Measurements from ENCODE around the gene MKI67. TPM values are rescaled to one million over a fixed set of nuclear protein-coding genes. Genes with fewer than 3 reads are reported as not detected.

Gene MKI67
- total RNA-seq, 1 donor from 2014 or later = 6.3 TPM

- Histone ChIP-seq H3K9ac (ENCODE audit: low read depth in 1 of 3, low read length in 3 of 3) (no peak overlapping the region), H3K27ac (ENCODE audit: low read depth, low read length) (no peak overlapping the region), H3K9me3 (ENCODE audit: control insufficient read depth in 3 of 3, low read length in 3 of 3) (no peaks in the 10 kb centered on the region), H3K4me3 (ENCODE audit: low read length in 3 of 3) (no peak overlapping the region), H3K36me3 (ENCODE audit: control insufficient read depth in 3 of 3, insufficient read depth in 3 of 3, low read length in 3 of 3) (no peaks in the 10 kb centered on the region), H3K27me3 (ENCODE audit: control insufficient read depth in 3 of 3, insufficient read depth in 3 of 3, low read length in 3 of 3) (peaks cover 3 to 8% (median 5%) of the 10 kb centered on the region in 3 donors), H3K4me1 (ENCODE audit: control insufficient read depth in 3 of 3, insufficient read depth in 3 of 3, low read length in 3 of 3) (no peaks in the 10 kb centered on the region)
Measured at GRCh38 chr10:128163701-128164100, 37.5 kb upstream of the MKI67 start.

GRCh38 chr10:128161031-128161430 lies 34.8 kb upstream of the MKI67 start:
- H3K27ac ChIP-seq (ENCODE audit: low read depth, low read length) = no peak overlapping the region
- H3K9me3 ChIP-seq (ENCODE audit: control insufficient read depth in 3 of 3, low read length in 3 of 3) = no peaks in the 10 kb centered on the region
- H3K27me3 ChIP-seq (ENCODE audit: control insufficient read depth in 3 of 3, insufficient read depth in 3 of 3, low read length in 3 of 3) = peaks cover 0 to 15% (median 6%) of the 10 kb centered on the region in 3 donors
- no peaks in the 10 kb centered on the region for H3K36me3 ChIP-seq (ENCODE audit: control insufficient read depth in 3 of 3, insufficient read depth in 3 of 3, low read length in 3 of 3)
- no peaks in the 10 kb centered on the region for H3K4me1 ChIP-seq (ENCODE audit: control insufficient read depth in 3 of 3, insufficient read depth in 3 of 3, low read length in 3 of 3)
- H3K9ac ChIP-seq (ENCODE audit: low read depth in 1 of 3, low read length in 3 of 3) = no peak overlapping the region
- no peak overlapping the region for H3K4me3 ChIP-seq (ENCODE audit: low read length in 3 of 3)

GRCh38 chr10:128160297-128160711 lies 34.1 kb upstream of the MKI67 start:
- Histone ChIP-seq H3K9me3 (ENCODE audit: control insufficient read depth in 3 of 3, low read length in 3 of 3) (no peaks in the 10 kb centered on the region), H3K27ac (ENCODE audit: low read depth, low read length) (no peak overlapping the region), H3K9ac (ENCODE audit: low read depth in 1 of 3, low read length in 3 of 3) (no peak overlapping the region), H3K27me3 (ENCODE audit: control insufficient read depth in 3 of 3, insufficient read depth in 3 of 3, low read length in 3 of 3) (peaks cover 0 to 15% (median 6%) of the 10 kb centered on the region in 3 donors), H3K4me1 (ENCODE audit: control insufficient read depth in 3 of 3, insufficient read depth in 3 of 3, low read length in 3 of 3) (no peaks in the 10 kb centered on the region), H3K36me3 (ENCODE audit: control insufficient read depth in 3 of 3, insufficient read depth in 3 of 3, low read length in 3 of 3) (no peaks in the 10 kb centered on the region), H3K4me3 (ENCODE audit: low read length in 3 of 3) (no peak overlapping the region)

- Histone ChIP-seq H3K9ac (ENCODE audit: low read depth in 1 of 3, low read length in 3 of 3) (no peak overlapping the region), H3K4me3 (ENCODE audit: low read length in 3 of 3) (no peak overlapping the region), H3K9me3 (ENCODE audit: control insufficient read depth in 3 of 3, low read length in 3 of 3) (no peaks in the 10 kb centered on the region), H3K4me1 (ENCODE audit: control insufficient read depth in 3 of 3, insufficient read depth in 3 of 3, low read length in 3 of 3) (no peaks in the 10 kb centered on the region), H3K36me3 (ENCODE audit: control insufficient read depth in 3 of 3, insufficient read depth in 3 of 3, low read length in 3 of 3) (no peaks in the 10 kb centered on the region), H3K27ac (ENCODE audit: low read depth, low read length) (no peak overlapping the region), H3K27me3 (ENCODE audit: control insufficient read depth in 3 of 3, insufficient read depth in 3 of 3, low read length in 3 of 3) (peaks cover 9 to 33% (median 14%) of the 10 kb centered on the region in 3 donors)
Measured at GRCh38 chr10:128158021-128158795, 32.0 kb upstream of the MKI67 start.

GRCh38 chr10:128156999-128157755 lies 31.0 kb upstream of the MKI67 start:
- Histone ChIP-seq H3K4me1 (ENCODE audit: control insufficient read depth in 3 of 3, insufficient read depth in 3 of 3, low read length in 3 of 3) (no peaks in the 10 kb centered on the region), H3K4me3 (ENCODE audit: low read length in 3 of 3) (no peak overlapping the region), H3K27ac (ENCODE audit: low read depth, low read length) (no peak overlapping the region), H3K9ac (ENCODE audit: low read depth in 1 of 3, low read length in 3 of 3) (no peak overlapping the region), H3K36me3 (ENCODE audit: control insufficient read depth in 3 of 3, insufficient read depth in 3 of 3, low read length in 3 of 3) (no peaks in the 10 kb centered on the region), H3K27me3 (ENCODE audit: control insufficient read depth in 3 of 3, insufficient read depth in 3 of 3, low read length in 3 of 3) (peaks cover 13 to 39% (median 14%) of the 10 kb centered on the region in 3 donors), H3K9me3 (ENCODE audit: control insufficient read depth in 3 of 3, low read length in 3 of 3) (no peaks in the 10 kb centered on the region)

- peaks cover 12 to 37% (median 31%) of the 10 kb centered on the region in 3 donors for H3K27me3 ChIP-seq (ENCODE audit: control insufficient read depth in 3 of 3, insufficient read depth in 3 of 3, low read length in 3 of 3)
Measured at GRCh38 chr10:128152741-128153580, 26.7 kb upstream of the MKI67 start.

GRCh38 chr10:128151031-128151430 lies 24.8 kb upstream of the MKI67 start:
- Histone ChIP-seq H3K9ac (ENCODE audit: low read depth in 1 of 3, low read length in 3 of 3) (no peak overlapping the region), H3K9me3 (ENCODE audit: control insufficient read depth in 3 of 3, low read length in 3 of 3) (no peaks in the 10 kb centered on the region), H3K27ac (ENCODE audit: low read depth, low read length) (no peak overlapping the region), H3K36me3 (ENCODE audit: control insufficient read depth in 3 of 3, insufficient read depth in 3 of 3, low read length in 3 of 3) (no peaks in the 10 kb centered on the region), H3K4me3 (ENCODE audit: low read length in 3 of 3) (no peak overlapping the region), H3K27me3 (ENCODE audit: control insufficient read depth in 3 of 3, insufficient read depth in 3 of 3, low read length in 3 of 3) (peaks cover 12 to 32% (median 31%) of the 10 kb centered on the region in 3 donors), H3K4me1 (ENCODE audit: control insufficient read depth in 3 of 3, insufficient read depth in 3 of 3, low read length in 3 of 3) (peaks cover 2 to 4% (median 2%) of the 10 kb centered on the region in 3 donors)

More at GRCh38 chr10:128152741-128153580, 26.7 kb upstream of the MKI67 start:
- Histone ChIP-seq H3K4me1 (ENCODE audit: control insufficient read depth in 3 of 3, insufficient read depth in 3 of 3, low read length in 3 of 3) (peaks cover 2 to 4% (median 2%) of the 10 kb centered on the region in 3 donors), H3K9me3 (ENCODE audit: control insufficient read depth in 3 of 3, low read length in 3 of 3) (no peaks in the 10 kb centered on the region), H3K9ac (ENCODE audit: low read depth in 1 of 3, low read length in 3 of 3) (no peak overlapping the region), H3K27ac (ENCODE audit: low read depth, low read length) (no peak overlapping the region), H3K4me3 (ENCODE audit: low read length in 3 of 3) (no peak overlapping the region), H3K36me3 (ENCODE audit: control insufficient read depth in 3 of 3, insufficient read depth in 3 of 3, low read length in 3 of 3) (no peaks in the 10 kb centered on the region)

- Histone ChIP-seq H3K4me3 (ENCODE audit: low read length in 3 of 3) (peak overlapping the region in 1 of 3 donors; percentile 43), H3K4me1 (ENCODE audit: control insufficient read depth in 3 of 3, insufficient read depth in 3 of 3, low read length in 3 of 3) (peaks cover 2 to 4% (median 2%) of the 10 kb centered on the region in 3 donors), H3K27me3 (ENCODE audit: control insufficient read depth in 3 of 3, insufficient read depth in 3 of 3, low read length in 3 of 3) (peaks cover 12 to 32% (median 31%) of the 10 kb centered on the region in 3 donors), H3K36me3 (ENCODE audit: control insufficient read depth in 3 of 3, insufficient read depth in 3 of 3, low read length in 3 of 3) (no peaks in the 10 kb centered on the region), H3K27ac (ENCODE audit: low read depth, low read length) (no peak overlapping the region), H3K9ac (ENCODE audit: low read depth in 1 of 3, low read length in 3 of 3) (no peak overlapping the region), H3K9me3 (ENCODE audit: control insufficient read depth in 3 of 3, low read length in 3 of 3) (no peaks in the 10 kb centered on the region)
Measured at GRCh38 chr10:128150561-128150960, 24.3 kb upstream of the MKI67 start.

GRCh38 chr10:128150045-128150493 lies 23.8 kb upstream of the MKI67 start:
- Histone ChIP-seq H3K36me3 (ENCODE audit: control insufficient read depth in 3 of 3, insufficient read depth in 3 of 3, low read length in 3 of 3) (no peaks in the 10 kb centered on the region), H3K4me1 (ENCODE audit: control insufficient read depth in 3 of 3, insufficient read depth in 3 of 3, low read length in 3 of 3) (peaks cover 2 to 4% (median 2%) of the 10 kb centered on the region in 3 donors), H3K27me3 (ENCODE audit: control insufficient read depth in 3 of 3, insufficient read depth in 3 of 3, low read length in 3 of 3) (peaks cover 12 to 31% (median 31%) of the 10 kb centered on the region in 3 donors), H3K27ac (ENCODE audit: low read depth, low read length) (no peak overlapping the region), H3K9me3 (ENCODE audit: control insufficient read depth in 3 of 3, low read length in 3 of 3) (no peaks in the 10 kb centered on the region), H3K9ac (ENCODE audit: low read depth in 1 of 3, low read length in 3 of 3) (peak overlapping the region in 2 of 3 donors; percentile 14 to 40), H3K4me3 (ENCODE audit: low read length in 3 of 3) (peak overlapping the region; percentile 43 to 60 (median 43))
